WTC11 (cell line): ENCODE data around the gene BEND3.

Source experiments
- CREB1 ChIP-seq: sonication (generic); formaldehyde crosslinking; IDR thresholded peaks from 2 replicates; pipeline ENCODE4 v1.8.0; 2023; ENCODE audit warnings: mild to moderate bottlenecking, missing genetic modification reagents
- JAZF1 ChIP-seq: fragments of 250-450 bp; sonication (Bioruptor Pico); IDR thresholded peaks from 2 replicates; pipeline ENCODE4 v1.9.0; 2021; ENCODE audit warnings: moderate library complexity, mild to moderate bottlenecking, inconsistent platforms
- MAX ChIP-seq: sonication (generic); formaldehyde crosslinking; IDR thresholded peaks from 2 replicates; pipeline ENCODE4 v1.8.0; 2022; ENCODE audit warnings: mild to moderate bottlenecking, missing genetic modification reagents
- MXD4 ChIP-seq: fragments of 250-450 bp; sonication (Bioruptor Pico); IDR thresholded peaks from 2 replicates; pipeline ENCODE4 v1.8.0; 2021; ENCODE audit warnings: mild to moderate bottlenecking, moderate library complexity, borderline replicate concordance
- SP1 ChIP-seq: sonication (generic); formaldehyde crosslinking; conservative IDR thresholded peaks from 2 replicates; pipeline ENCODE4 v1.8.1; 2022; ENCODE audit warnings: missing genetic modification reagents
- ZNF121 ChIP-seq: sonication (generic); formaldehyde crosslinking; IDR thresholded peaks from 2 replicates; pipeline ENCODE4 v1.8.0; 2023; ENCODE audit warnings: missing genetic modification reagents
- TF ChIP-seq, protein P1 (sequence below): fragments of 200-600 bp; IDR thresholded peaks from 2 replicates; pipeline ENCODE4 v1.8.0; 2022; ENCODE audit warnings: antibody characterized with exemption
- TF ChIP-seq, protein P2 (sequence below): sonication (generic); formaldehyde crosslinking; IDR thresholded peaks from 2 replicates; pipeline ENCODE4 v1.8.1; 2022; ENCODE audit warnings: mild to moderate bottlenecking, missing genetic modification reagents, moderate library complexity, borderline replicate concordance
- TF ChIP-seq, protein P3 (sequence below): sonication (generic); formaldehyde crosslinking; IDR thresholded peaks from 2 replicates; pipeline ENCODE4 v1.8.0; 2022; ENCODE audit warnings: mild to moderate bottlenecking, missing genetic modification reagents
- TF ChIP-seq, protein P4 (sequence below): sonication (generic); formaldehyde crosslinking; IDR thresholded peaks from 2 replicates; pipeline ENCODE4 v1.8.1; 2022; ENCODE audit warnings: low read depth, mild to moderate bottlenecking, moderate library complexity, missing genetic modification reagents, borderline replicate concordance
- TF ChIP-seq, protein P5 (sequence below): sonication (generic); formaldehyde crosslinking; IDR thresholded peaks from 2 replicates; pipeline ENCODE4 v1.8.0; 2023; ENCODE audit warnings: missing genetic modification reagents, mild to moderate bottlenecking, borderline replicate concordance

DNA sequence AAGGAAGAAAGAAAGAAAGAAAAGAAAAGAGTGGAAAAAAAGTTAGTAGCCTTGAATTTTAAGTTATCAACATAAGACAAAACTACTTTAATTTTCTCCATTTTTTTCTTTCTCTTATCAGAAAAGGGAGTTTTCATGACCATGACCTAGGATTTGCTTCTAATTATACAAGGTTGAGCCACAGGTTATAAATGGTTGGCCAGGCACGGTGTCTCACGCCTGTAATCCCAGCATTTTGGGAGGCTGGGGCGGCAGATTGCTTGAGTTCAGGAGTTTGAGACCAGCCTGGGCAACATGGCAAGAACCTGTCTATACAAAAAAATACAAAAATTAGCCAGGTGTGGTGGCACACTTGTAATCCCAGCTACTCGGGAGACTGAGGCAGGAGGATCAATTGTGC, 95.1 kb downstream of the BEND3 start:
- TF ChIP-seq, protein P1, sequence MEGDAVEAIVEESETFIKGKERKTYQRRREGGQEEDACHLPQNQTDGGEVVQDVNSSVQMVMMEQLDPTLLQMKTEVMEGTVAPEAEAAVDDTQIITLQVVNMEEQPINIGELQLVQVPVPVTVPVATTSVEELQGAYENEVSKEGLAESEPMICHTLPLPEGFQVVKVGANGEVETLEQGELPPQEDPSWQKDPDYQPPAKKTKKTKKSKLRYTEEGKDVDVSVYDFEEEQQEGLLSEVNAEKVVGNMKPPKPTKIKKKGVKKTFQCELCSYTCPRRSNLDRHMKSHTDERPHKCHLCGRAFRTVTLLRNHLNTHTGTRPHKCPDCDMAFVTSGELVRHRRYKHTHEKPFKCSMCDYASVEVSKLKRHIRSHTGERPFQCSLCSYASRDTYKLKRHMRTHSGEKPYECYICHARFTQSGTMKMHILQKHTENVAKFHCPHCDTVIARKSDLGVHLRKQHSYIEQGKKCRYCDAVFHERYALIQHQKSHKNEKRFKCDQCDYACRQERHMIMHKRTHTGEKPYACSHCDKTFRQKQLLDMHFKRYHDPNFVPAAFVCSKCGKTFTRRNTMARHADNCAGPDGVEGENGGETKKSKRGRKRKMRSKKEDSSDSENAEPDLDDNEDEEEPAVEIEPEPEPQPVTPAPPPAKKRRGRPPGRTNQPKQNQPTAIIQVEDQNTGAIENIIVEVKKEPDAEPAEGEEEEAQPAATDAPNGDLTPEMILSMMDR = no peak
- TF ChIP-seq, protein P2, sequence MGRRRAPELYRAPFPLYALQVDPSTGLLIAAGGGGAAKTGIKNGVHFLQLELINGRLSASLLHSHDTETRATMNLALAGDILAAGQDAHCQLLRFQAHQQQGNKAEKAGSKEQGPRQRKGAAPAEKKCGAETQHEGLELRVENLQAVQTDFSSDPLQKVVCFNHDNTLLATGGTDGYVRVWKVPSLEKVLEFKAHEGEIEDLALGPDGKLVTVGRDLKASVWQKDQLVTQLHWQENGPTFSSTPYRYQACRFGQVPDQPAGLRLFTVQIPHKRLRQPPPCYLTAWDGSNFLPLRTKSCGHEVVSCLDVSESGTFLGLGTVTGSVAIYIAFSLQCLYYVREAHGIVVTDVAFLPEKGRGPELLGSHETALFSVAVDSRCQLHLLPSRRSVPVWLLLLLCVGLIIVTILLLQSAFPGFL (CRISPR knock-in tag) = no peak
- TF ChIP-seq SP1 (CRISPR knock-in tag) (no peak), MAX (CRISPR knock-in tag) (no peak), ZNF121 (CRISPR knock-in tag) (no peak), JAZF1 (CRISPR knock-in tag) (no peak), CREB1 (CRISPR knock-in tag) (no peak), MXD4 (CRISPR knock-in tag) (no peak)
- TF ChIP-seq, protein P3, sequence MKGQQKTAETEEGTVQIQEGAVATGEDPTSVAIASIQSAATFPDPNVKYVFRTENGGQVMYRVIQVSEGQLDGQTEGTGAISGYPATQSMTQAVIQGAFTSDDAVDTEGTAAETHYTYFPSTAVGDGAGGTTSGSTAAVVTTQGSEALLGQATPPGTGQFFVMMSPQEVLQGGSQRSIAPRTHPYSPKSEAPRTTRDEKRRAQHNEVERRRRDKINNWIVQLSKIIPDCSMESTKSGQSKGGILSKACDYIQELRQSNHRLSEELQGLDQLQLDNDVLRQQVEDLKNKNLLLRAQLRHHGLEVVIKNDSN (CRISPR knock-in tag) = no peak
- TF ChIP-seq, protein P4, sequence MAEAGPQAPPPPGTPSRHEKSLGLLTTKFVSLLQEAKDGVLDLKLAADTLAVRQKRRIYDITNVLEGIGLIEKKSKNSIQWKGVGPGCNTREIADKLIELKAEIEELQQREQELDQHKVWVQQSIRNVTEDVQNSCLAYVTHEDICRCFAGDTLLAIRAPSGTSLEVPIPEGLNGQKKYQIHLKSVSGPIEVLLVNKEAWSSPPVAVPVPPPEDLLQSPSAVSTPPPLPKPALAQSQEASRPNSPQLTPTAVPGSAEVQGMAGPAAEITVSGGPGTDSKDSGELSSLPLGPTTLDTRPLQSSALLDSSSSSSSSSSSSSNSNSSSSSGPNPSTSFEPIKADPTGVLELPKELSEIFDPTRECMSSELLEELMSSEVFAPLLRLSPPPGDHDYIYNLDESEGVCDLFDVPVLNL (CRISPR knock-in tag) = no peak
- TF ChIP-seq, protein P5, sequence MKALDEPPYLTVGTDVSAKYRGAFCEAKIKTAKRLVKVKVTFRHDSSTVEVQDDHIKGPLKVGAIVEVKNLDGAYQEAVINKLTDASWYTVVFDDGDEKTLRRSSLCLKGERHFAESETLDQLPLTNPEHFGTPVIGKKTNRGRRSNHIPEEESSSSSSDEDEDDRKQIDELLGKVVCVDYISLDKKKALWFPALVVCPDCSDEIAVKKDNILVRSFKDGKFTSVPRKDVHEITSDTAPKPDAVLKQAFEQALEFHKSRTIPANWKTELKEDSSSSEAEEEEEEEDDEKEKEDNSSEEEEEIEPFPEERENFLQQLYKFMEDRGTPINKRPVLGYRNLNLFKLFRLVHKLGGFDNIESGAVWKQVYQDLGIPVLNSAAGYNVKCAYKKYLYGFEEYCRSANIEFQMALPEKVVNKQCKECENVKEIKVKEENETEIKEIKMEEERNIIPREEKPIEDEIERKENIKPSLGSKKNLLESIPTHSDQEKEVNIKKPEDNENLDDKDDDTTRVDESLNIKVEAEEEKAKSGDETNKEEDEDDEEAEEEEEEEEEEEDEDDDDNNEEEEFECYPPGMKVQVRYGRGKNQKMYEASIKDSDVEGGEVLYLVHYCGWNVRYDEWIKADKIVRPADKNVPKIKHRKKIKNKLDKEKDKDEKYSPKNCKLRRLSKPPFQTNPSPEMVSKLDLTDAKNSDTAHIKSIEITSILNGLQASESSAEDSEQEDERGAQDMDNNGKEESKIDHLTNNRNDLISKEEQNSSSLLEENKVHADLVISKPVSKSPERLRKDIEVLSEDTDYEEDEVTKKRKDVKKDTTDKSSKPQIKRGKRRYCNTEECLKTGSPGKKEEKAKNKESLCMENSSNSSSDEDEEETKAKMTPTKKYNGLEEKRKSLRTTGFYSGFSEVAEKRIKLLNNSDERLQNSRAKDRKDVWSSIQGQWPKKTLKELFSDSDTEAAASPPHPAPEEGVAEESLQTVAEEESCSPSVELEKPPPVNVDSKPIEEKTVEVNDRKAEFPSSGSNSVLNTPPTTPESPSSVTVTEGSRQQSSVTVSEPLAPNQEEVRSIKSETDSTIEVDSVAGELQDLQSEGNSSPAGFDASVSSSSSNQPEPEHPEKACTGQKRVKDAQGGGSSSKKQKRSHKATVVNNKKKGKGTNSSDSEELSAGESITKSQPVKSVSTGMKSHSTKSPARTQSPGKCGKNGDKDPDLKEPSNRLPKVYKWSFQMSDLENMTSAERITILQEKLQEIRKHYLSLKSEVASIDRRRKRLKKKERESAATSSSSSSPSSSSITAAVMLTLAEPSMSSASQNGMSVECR (CRISPR knock-in tag) = no peak
